ENCODE results near the gene HSD11B2.

Gene HSD11B2

DNA sequence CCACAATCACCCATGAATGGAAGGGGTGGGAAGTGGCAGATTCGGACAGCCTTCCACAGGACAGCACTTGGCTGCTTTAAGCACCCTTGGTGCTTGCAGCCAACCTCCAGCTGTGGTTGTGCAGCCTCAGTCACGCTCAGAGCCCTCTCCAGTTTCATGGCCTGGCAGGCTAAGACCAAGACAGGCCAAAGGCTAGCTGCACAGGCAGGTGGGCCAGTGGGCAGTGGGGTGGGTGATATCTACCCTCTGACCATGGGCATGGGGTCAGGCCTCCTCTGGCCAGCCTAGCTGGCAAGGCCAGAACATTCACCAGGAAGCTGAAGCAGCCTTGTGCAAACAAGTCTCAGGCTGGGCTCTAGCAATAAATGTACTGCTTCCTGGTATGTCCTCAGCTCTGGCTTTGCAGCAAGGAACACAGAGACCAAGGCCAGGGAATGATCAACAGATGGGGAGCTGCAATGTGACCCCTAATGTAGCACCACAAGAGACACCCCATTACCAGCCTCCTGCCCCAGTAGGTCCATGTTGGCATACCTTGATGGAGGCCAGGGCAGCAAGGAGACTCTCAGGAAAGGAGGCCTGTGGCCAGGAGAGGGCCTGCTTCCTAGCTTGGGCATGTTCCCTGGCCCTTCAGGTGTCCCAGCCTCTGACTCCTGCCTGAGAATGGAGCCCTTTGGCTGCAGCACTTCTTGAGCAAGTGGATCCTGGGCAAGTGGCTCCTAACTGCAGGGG lies 20.9 kb downstream of the HSD11B2 start:
- DNase-seq = no peak

DNA sequence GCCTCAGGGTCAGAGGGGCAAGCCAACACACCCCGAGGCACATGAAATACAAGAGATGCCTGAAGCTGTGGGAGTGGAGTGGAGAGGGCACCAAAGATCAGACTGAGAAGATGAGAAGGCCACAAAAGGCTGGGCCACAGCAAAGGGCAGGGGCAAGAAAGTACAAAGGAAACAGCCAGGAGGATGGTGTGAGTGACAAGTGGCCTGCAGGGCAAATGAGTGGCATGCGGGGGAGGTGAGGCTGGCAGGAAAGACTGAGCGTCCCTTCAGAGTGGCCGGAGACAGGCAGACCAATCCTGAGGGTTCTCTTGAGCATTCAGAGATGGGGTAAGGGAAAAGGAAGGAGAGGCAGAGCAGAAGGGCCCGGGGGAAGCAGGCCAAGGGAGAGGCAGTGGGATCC lies 23.2 kb downstream of the HSD11B2 start:
- DNase-seq = no peak

DNA sequence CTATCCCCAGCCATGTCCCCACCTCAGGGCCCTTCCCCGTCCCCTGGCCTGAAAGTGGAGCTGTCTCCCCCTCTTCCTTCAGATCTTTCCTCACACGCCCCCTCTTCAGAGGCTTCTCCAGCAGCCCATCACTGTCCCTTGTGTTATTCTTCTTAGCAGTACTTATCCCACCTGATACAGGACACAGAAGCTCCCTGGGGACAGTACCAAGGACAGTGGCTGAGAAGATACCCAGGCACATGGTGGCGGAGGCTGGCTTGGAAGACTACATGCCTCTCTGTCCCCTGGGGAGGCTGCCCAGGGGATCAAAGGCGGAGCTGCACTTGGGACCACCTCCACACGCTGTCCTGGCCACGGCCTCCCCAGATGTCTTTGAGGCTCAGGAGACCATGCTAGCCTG lies 23.9 kb downstream of the HSD11B2 start:
- DNase-seq = no peak

DNA sequence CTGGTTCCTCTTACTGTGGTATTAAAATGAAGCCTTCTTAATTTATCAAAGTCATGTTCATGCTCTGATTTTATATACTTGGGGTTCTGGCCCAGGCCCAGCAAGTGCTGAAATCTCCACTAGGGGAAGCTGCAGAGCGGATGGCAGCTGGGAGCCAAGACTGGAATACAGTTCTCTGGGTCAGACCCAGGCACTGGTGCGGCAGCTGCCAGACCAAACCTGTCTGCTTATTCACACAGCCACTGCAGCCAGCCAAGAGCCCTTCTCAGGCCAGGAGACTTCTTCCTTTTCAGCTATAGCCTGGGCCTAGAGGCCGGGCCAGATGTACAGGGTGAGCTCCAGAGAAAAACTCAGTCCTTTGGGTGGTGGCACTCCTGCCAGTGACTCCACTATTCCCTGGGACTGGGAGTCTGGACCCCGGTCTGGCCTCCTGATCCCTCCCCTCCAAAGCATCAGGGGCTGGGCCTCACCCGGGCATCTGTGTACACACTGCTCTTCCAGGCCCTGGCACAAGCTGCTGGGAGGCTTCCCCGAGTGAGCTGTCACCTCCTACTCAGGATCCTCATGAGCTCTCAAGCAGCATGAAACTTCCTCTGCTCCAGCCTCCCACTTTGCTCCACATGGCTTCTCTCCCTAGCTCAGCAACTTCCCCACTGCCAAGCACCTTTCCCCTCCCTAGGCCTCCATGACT lies 25.6 kb downstream of the HSD11B2 start:
- DNase-seq = peak in 3 of 14 donors; percentile 29 to 40 (median 31)

DNA sequence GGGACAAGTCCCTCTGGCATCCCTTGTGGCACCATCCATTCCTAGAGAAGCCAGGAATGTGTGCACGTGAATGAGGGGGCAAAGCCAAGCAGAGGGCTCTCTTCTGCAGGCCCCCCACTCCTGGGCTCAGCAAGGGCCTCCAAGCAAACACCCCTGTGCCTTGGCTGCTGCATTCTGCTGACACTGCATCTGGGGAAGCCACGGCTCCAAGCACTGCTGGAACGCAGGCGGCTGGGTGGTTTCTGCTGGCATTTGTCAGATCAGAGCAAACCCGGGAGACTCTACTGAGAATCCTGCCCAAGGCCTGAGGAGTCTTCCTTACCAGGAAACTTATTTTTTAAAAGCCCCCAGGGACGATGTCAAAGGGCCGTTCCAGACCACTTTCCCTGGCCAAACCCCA lies 26.7 kb downstream of the HSD11B2 start:
- no peak for DNase-seq

DNA sequence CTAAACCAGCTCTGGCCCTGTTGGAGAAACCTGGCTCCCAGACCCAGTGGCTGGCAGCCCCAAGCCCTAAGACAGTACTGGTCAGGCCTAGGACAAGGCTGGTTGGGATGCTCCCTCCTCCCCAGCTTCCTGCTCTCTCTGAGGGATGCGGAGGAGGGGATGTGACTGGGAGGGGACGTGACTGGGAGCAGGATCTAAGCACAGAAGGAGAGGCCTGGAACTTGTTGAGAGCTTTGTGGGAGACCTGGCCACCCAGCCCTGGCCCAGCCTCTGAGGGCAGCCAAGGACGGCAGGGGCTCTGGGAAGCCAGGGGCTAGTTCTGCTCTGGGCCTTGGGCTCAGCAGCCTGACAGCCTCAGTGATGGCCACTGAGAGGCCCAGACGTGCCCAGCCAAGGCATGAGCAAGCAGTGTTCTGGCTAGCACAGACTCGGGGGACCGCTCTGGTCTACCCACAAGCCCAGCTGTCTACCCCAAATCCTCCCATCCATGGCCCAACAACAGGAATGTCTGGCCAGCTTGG lies 27.3 kb downstream of the HSD11B2 start:
- DNase-seq = no peak

DNA sequence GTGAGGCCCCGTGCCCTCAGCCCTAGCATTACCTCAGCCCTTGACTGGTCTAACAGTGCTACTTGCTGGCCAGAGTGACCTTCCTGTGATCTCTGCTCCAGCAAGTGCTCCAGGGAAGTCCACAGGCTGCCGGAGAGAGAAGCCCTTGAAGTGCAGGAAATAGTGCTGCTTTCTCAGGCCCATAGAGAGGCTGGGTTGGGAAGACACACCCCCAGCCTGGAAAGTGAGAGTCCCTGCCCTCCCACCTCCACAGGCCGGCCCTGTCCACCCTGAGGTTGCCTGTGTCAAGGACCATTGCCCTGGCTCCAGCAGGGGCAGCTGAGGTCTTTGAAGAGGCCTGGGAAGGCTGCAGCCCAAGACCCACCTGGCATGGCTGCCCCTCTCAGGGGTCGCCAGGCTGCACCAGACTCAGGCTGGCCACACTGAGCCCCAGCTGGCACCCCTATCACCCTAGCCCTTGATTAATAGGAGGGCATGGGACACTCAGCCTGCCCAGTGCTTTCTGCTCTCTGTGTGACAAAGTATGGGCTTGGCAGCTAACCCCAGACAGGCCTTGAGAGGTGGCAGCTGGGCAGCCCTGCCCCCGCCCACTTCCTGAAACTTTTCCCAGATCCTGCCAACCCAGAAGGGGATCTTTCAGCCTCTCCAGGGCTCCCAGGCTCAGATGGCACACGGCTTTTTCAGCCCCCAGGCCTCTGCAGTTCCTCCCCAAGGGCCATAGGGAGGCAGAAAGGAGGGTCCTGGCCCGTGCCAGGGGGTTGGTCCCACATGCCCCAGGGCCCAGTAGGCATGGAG lies 28.3 kb downstream of the HSD11B2 start:
- peak in 6 of 14 donors; percentile 29 to 79 (median 59) for DNase-seq

DNA sequence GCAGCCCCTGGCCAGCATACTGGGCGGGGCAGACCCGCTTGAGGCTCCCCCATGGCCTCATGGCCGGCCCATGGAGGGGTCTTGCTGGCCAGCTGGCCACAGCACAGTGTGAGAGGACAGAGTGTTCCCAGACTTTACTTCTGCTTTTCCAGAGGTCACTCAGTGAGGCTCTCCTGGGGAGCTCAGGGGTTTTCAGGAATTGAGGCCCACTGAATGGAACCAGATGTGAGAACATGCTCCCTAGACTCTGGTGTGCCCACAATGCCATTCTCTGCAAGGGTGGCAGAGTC lies 28.9 kb downstream of the HSD11B2 start:
- peak in 1 of 14 donors; percentile 62 for DNase-seq

DNA sequence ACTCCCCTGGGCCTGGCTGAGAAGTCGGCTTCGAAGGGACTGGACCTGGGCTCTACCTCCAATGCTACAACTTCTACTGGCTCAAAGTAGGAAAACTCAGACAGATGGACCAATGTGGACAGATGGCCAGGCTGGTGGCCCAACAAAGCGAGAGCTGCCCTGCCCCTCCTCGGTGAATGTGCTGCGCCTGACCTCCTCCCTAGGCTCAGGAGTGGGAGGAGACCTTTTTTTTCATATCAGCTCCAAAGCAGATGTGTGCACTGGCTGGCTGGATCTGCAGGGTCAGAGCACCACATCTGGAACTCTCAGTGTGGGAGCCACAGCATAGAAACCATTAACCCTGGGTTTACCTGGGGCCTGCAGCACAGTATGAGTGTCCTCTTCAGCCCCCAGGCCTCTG lies 29.2 kb downstream of the HSD11B2 start:
- DNase-seq = no peak

DNA sequence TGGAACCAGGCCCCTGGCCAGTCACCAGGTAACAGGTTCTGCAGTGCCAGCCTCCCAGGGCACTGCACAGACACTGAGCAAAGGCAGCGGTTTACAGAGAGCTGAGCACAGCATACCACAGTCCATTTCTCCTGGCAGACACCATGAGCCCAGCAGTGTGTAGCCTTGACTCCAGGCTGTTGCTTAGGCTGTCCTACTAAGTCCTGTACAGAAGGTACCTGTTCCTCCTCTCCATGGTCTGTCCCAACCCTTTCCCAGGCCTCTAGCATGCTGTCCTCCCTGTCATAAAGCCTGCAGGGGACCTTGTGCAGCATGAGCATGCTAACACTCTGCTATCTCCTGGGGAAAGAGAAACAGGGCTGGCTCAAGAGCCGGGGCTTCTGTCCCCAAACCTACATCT lies 30.0 kb downstream of the HSD11B2 start:
- DNase-seq = no peak

GRCh38 chr16:67461600-67462278 lies 30.8 kb downstream of the HSD11B2 start:
- DNase-seq = peak in 1 of 14 donors; percentile 33

DNA sequence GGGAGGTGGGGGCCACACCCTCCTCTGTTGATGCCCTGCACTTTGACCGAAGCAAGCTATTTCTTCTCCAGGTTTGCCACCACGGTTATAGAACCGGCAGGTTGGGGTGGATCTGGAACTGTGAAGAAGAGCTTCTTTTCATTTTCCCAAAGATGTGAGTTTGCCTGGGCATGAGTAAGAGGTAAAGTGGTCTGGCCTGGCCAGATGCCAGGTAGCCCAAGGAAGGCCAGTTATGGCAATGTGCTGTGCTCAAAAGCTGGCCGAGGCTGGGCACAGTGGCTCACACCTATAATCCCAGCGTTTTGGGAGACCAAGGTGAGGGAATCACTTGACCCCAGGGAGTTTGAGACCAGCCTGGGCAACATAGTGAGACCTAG lies 31.3 kb downstream of the HSD11B2 start:
- no peak for DNase-seq

GRCh38 chr16:67463059-67463458 lies 32.1 kb downstream of the HSD11B2 start:
- DNase-seq = no peak

DNA sequence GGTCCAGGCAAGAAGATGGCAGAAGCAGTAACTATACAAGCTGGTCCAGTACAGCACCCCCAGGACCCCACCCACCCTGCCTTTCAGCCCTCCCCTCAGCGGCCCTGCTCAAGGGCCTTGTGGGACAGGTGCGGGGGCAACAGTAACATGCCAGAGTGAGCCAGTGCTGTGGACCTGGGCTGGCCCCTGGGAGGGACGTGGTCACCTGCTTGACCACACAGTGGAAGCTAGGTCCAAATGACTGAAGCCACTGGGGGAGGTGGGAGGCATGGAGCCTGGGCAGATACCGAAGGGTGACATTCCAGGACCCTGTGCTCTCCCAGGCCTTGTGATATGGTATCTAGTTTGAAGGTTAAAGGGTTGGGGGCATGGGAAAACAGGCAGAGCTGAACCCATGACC lies 32.8 kb downstream of the HSD11B2 start:
- no peak for DNase-seq

GRCh38 chr16:67464565-67464964 lies 33.6 kb downstream of the HSD11B2 start:
- DNase-seq = peak in 6 of 14 donors; percentile 30 to 67 (median 44)

DNA sequence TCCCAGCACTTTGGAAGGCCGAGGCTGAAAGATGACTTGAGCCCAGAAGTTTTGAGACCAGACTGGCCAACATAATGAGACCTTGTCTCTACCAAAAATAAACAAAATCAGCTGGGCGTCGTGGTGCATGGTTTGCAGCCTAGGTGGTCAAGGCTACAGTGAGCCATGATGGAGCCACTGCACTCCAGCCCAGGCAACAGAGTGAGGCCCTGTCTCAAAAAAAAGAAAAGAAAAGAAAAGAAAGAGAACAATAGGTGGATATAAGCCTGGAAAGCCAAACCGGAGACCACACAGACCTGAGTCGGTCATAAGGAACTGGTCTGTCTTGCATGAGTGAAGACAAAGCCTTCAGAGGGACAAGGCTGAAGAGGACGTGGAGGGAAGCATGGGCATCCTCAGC lies 35.7 kb downstream of the HSD11B2 start:
- DNase-seq = no peak

DNA sequence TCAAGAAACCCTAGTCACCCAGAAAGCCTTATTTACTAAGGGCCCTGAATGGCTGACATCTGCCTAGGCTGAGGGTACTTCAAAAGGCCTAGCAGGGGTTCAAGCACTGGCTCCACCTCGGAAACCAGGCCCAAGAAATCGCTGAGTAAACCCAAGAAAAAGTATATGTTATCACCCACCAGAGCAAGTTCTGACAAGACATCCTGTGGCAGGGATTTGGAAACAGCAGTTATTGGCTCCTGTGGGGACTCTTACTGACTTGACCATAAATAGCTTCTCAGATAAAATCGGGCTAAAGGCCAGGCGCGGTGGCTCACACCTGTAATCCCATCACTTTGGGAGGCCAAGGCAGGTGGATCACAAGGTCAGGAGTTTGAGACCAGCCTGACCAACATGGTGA lies 37.8 kb downstream of the HSD11B2 start:
- DNase-seq = no peak

- peak in 13 of 14 donors; percentile 34 to 99 (median 82) for DNase-seq
Measured at GRCh38 chr16:67470359-67470758, 39.4 kb downstream of the HSD11B2 start.

- DNase-seq = no peak
Measured at GRCh38 chr16:67471758-67472384, 41.0 kb downstream of the HSD11B2 start.

GRCh38 chr16:67474551-67475455 lies 43.9 kb downstream of the HSD11B2 start:
- no peak for DNase-seq

DNA sequence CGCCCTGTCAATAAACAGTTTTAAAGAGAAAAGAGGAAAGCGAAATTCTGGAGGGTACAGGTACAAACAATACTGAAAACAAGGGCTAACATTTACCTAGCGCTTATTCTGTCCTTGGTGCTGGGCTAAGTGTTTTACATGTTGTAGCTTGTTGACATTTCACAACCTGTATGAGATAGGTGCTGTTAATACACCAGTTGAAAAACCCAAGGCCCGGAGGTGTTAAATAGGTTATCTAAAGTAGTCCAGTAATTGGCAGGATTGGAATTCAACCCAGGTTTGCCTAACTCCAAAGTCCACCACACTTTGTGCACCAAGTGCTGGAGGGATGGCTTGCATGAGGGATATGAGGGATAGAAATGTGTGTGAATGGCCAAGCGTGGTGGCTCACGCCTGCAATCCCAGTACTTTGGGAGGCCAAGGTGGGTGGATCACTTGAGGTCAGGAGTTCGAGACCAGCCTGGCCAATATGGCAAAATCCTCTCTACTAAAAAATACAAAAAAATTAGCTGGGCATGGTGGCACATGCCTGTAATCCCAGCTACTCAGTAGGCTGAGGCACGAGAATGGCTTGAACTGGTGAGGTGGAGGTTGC lies 47.1 kb downstream of the HSD11B2 start:
- no peak for DNase-seq

Data from C1 segment of cervical spinal cord (tissue), 14 donors.